WTC11 (cell line): ENCODE results near the gene ZBTB47. TPM values are rescaled to one million over a fixed set of nuclear protein-coding genes. Genes with fewer than 3 reads are reported as not detected.

Source experiments
- ATAC-seq: fragments of 200-7000 bp; cut with Tn5 transposase; 2 replicates; pipeline ENCODE4 v1.10.0; 2021; ENCODE audit warnings: mild to moderate bottlenecking, moderate library complexity
- CTCF ChIA-PET: fragments of 300-600 bp; sonication (Branson Sonifier 250); formaldehyde crosslinking; loops from one replicate; lab custom pipeline; 2021; ENCODE audit warnings: antibody characterized with exemption; lab: Charles Lee
- POLR2A ChIA-PET: fragments of 350-600 bp; sonication (Branson Sonifier 250); formaldehyde crosslinking; loops from one replicate; lab custom pipeline; 2021; ENCODE audit warnings: antibody characterized with exemption; lab: Charles Lee
- DNase-seq: peaks from one replicate; pipeline ENCODE4 v3.0.0; 2021; ENCODE audit warnings: low spot score
- H3K27ac Mint-ChIP-seq: 2 replicates; pipeline ENCODE4 v1.8.0; 2021; ENCODE audit warnings: mixed read lengths
- H3K27me3 Mint-ChIP-seq: 2 replicates; pipeline ENCODE4 v1.8.0; 2021; ENCODE audit warnings: low read depth, mild to moderate bottlenecking, moderate library complexity, mixed read lengths
- H3K36me3 Mint-ChIP-seq: 2 replicates; pipeline ENCODE4 v1.8.0; 2021; ENCODE audit warnings: mixed read lengths
- H3K4me1 Mint-ChIP-seq: 2 replicates; pipeline ENCODE4 v1.8.0; 2022; ENCODE audit warnings: mixed read lengths
- H3K4me3 Mint-ChIP-seq: 2 replicates; pipeline ENCODE4 v1.8.0; 2021; ENCODE audit warnings: mild to moderate bottlenecking, moderate library complexity, mixed read lengths
- H3K9me3 Mint-ChIP-seq: 2 replicates; pipeline ENCODE4 v1.8.0; 2021; ENCODE audit warnings: mixed read lengths
- ARID4B ChIP-seq: sonication (generic); formaldehyde crosslinking; IDR thresholded peaks from 2 replicates; pipeline ENCODE4 v1.8.0; 2023; ENCODE audit warnings: missing genetic modification reagents, mild to moderate bottlenecking, borderline replicate concordance
- CREB1 ChIP-seq: sonication (generic); formaldehyde crosslinking; IDR thresholded peaks from 2 replicates; pipeline ENCODE4 v1.8.0; 2023; ENCODE audit warnings: mild to moderate bottlenecking, missing genetic modification reagents
- E2F4 ChIP-seq: sonication (generic); formaldehyde crosslinking; IDR thresholded peaks from 2 replicates; pipeline ENCODE4 v1.8.1; 2022; ENCODE audit warnings: low read depth, mild to moderate bottlenecking, moderate library complexity, missing genetic modification reagents, borderline replicate concordance
- ERG ChIP-seq: fragments of 250-450 bp; sonication (Bioruptor Pico); IDR thresholded peaks from 2 replicates; pipeline ENCODE4 v1.8.0; 2021; ENCODE audit warnings: mild to moderate bottlenecking
- FOXJ3 ChIP-seq: sonication (generic); formaldehyde crosslinking; IDR thresholded peaks from 2 replicates; pipeline ENCODE4 v1.9.0; 2021; ENCODE audit warnings: missing genetic modification reagents, mild to moderate bottlenecking, borderline replicate concordance
- HMGXB4 ChIP-seq: sonication (generic); formaldehyde crosslinking; IDR thresholded peaks from 2 replicates; pipeline ENCODE4 v1.8.1; 2023; ENCODE audit warnings: mild to moderate bottlenecking, moderate library complexity, missing genetic modification reagents
- MXD4 ChIP-seq: fragments of 250-450 bp; sonication (Bioruptor Pico); IDR thresholded peaks from 2 replicates; pipeline ENCODE4 v1.8.0; 2021; ENCODE audit warnings: mild to moderate bottlenecking, moderate library complexity, borderline replicate concordance
- NFATC4 ChIP-seq: fragments of 250-450 bp; sonication (Bioruptor Pico); IDR thresholded peaks from 2 replicates; pipeline ENCODE4 v1.9.0; 2021; ENCODE audit warnings: mild to moderate bottlenecking
- SP1 ChIP-seq: sonication (generic); formaldehyde crosslinking; conservative IDR thresholded peaks from 2 replicates; pipeline ENCODE4 v1.8.1; 2022; ENCODE audit warnings: missing genetic modification reagents
- USF1 ChIP-seq: sonication (generic); formaldehyde crosslinking; IDR thresholded peaks from 2 replicates; pipeline ENCODE4 v1.8.0; 2022; ENCODE audit warnings: mild to moderate bottlenecking, missing genetic modification reagents
- USF2 ChIP-seq: sonication (generic); formaldehyde crosslinking; IDR thresholded peaks from 2 replicates; pipeline ENCODE4 v1.8.1; 2023; ENCODE audit warnings: mild to moderate bottlenecking, missing genetic modification reagents, moderate library complexity
- ZBTB21 ChIP-seq: sonication (generic); formaldehyde crosslinking; IDR thresholded peaks from 2 replicates; pipeline ENCODE4 v1.8.1; 2023; ENCODE audit warnings: mild to moderate bottlenecking, missing genetic modification reagents, borderline replicate concordance
- ZNF263 ChIP-seq: sonication (generic); formaldehyde crosslinking; IDR thresholded peaks from 2 replicates; pipeline ENCODE4 v1.8.1; 2022; ENCODE audit warnings: low read depth, mild to moderate bottlenecking, moderate library complexity, missing genetic modification reagents
- ZSCAN18 ChIP-seq: fragments of 250-450 bp; sonication (Bioruptor Pico); IDR thresholded peaks from 2 replicates; pipeline ENCODE4 v2.1.2; 2022; ENCODE audit warnings: mild to moderate bottlenecking, moderate library complexity
- total RNA-seq: library from RNA; stranded (reverse); gene quantifications from 3 replicates; pipeline ENCODE4 v1.2.3, GENCODE V29; 2021

ZBTB47 gene
- total RNA-seq, 1 experiment from 2014 or later, result 5.2 TPM

- POLR2A ChIA-PET, result no interaction called here
- TF ChIP-seq ERG (CRISPR knock-in tag), result no peak
- TF ChIP-seq FOXJ3, result no peak
- TF ChIP-seq ARID4B (CRISPR knock-in tag), result no peak
- TF ChIP-seq HMGXB4 (CRISPR knock-in tag), result no peak
- TF ChIP-seq ZBTB21 (CRISPR knock-in tag), result no peak
- TF ChIP-seq SP1 (CRISPR knock-in tag), result no peak
- TF ChIP-seq MXD4 (CRISPR knock-in tag), result no peak
- no peak for TF ChIP-seq E2F4 (CRISPR knock-in tag)
- TF ChIP-seq CREB1, result no peak
- TF ChIP-seq USF1, result no peak
- no peak for TF ChIP-seq USF2
- TF ChIP-seq ZSCAN18 (CRISPR knock-in tag), result no peak
- TF ChIP-seq NFATC4 (CRISPR knock-in tag), result no peak
- no peak for TF ChIP-seq ZNF263 (CRISPR knock-in tag)
- TF ChIP-seq, all 79 proteins: peak for 0
- no peaks in the 10 kb centered on the region for H3K36me3 Mint-ChIP-seq
- CTCF ChIA-PET, result no interaction called here
- H3K9me3 Mint-ChIP-seq, result no peaks in the 10 kb centered on the region
- ATAC-seq (no peak), DNase-seq (no peak)
- H3K27ac Mint-ChIP-seq, result no peak overlapping the region
- no peak overlapping the region for H3K4me3 Mint-ChIP-seq
- no peaks in the 10 kb centered on the region for H3K27me3 Mint-ChIP-seq
- H3K4me1 Mint-ChIP-seq, result 0 out of 2 replicates have a peak, but pooled peaks cover 3% of the 10 kb centered on the region
These were observed 53.5 kb downstream of the ZBTB47 start for GRCh38 chr3:42706721-42707619.
